ENCODE measurements around the gene TRPM3.

DNA sequence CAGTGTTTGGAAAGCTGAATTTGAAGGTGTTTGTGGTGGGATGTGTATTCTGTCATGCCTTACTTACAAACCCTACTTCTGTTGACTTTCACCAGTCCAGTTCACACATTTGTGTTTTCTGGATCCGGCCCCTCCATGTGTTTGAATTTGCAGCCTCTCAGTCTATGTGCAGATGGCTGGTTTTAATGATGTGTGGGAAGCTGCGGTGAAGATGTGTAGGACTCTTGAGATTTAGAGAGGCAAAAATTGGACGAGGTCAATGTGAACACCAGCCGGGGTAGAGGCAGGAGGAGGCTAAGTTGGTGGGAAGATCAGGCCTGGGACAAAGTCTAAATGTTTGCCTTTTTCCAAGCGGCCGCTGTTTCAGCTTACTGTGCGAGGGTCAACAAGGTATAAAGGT, 591.6 kb downstream of the TRPM3 start:
- TF ChIP-seq, protein P1, sequence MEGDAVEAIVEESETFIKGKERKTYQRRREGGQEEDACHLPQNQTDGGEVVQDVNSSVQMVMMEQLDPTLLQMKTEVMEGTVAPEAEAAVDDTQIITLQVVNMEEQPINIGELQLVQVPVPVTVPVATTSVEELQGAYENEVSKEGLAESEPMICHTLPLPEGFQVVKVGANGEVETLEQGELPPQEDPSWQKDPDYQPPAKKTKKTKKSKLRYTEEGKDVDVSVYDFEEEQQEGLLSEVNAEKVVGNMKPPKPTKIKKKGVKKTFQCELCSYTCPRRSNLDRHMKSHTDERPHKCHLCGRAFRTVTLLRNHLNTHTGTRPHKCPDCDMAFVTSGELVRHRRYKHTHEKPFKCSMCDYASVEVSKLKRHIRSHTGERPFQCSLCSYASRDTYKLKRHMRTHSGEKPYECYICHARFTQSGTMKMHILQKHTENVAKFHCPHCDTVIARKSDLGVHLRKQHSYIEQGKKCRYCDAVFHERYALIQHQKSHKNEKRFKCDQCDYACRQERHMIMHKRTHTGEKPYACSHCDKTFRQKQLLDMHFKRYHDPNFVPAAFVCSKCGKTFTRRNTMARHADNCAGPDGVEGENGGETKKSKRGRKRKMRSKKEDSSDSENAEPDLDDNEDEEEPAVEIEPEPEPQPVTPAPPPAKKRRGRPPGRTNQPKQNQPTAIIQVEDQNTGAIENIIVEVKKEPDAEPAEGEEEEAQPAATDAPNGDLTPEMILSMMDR (IDR thresholded peaks at IDR 0.05; ENCODE audit: low read length) = no peak
- no peak for TF ChIP-seq EZH2 (optimal IDR thresholded peaks at IDR 0.05; ENCODE audit: low read depth, low read length)
